SK-N-SH (cell line): ENCODE data around the gene FRMD6.

ENCODE experiments used
- CTCF ChIP-seq: fragments of 200-600 bp; sonication (generic); IDR thresholded peaks from 2 replicates; pipeline ENCODE4 v1.6.1; 2017; ENCODE audit warnings: antibody characterized with exemption, mild to moderate bottlenecking, moderate library complexity
- GABPA ChIP-seq: IDR thresholded peaks from 2 replicates; pipeline ENCODE4 v1.4.0; 2012; ENCODE audit warnings: low read depth, mild to moderate bottlenecking
- MXI1 ChIP-seq: IDR thresholded peaks from 2 replicates; pipeline ENCODE4 v1.6.1; 2012; ENCODE audit warnings: mild to moderate bottlenecking, low read depth, low read length, improper control_type of control experiment
- POLR2AphosphoS5 ChIP-seq: IDR thresholded peaks from 2 replicates; pipeline ENCODE4 v1.6.1; 2012; ENCODE audit warnings: low read depth, low read length
- REST ChIP-seq: IDR thresholded peaks from 2 replicates; pipeline ENCODE4 v1.6.1; 2012; ENCODE audit warnings: mild to moderate bottlenecking, low read depth, low read length, moderate library complexity
- TAF1 ChIP-seq: IDR thresholded peaks from 2 replicates; pipeline ENCODE4 v1.6.1; 2012; ENCODE audit warnings: low read depth, mild to moderate bottlenecking, low read length, moderate library complexity, borderline replicate concordance
- USF2 ChIP-seq: fragments of 150-350 bp; IDR thresholded peaks from 2 replicates; pipeline ENCODE4 v1.6.1; 2017; ENCODE audit warnings: antibody characterized with exemption, low read length, low read depth, borderline replicate concordance
- YY1 ChIP-seq: IDR thresholded peaks from 2 replicates; pipeline ENCODE4 v1.4.0; 2012; ENCODE audit warnings: low read depth, mild to moderate bottlenecking

GRCh38 chr14:51732494-51733112 is 80.9 kb downstream of the FRMD6 start:
- TF ChIP-seq CTCF = no peak
- no peak for TF ChIP-seq TAF1
- TF ChIP-seq MXI1 = no peak
- no peak for TF ChIP-seq REST
- TF ChIP-seq YY1 = no peak
- TF ChIP-seq POLR2AphosphoS5 = no peak; the same call in 1 of the 2 replicates
- no peak for TF ChIP-seq USF2
- no peak for TF ChIP-seq GABPA
